HG02763 (cell line): ENCODE measurements around the gene SMIM44.
"Not testable (repeated sequence)": the region's sequence is repeated elsewhere in the genome, so short reads cannot be mapped to it uniquely, and the experiment has no call there.

ENCODE experiments used
- ATAC-seq: cut with Tn5 transposase; IDR thresholded peaks from one replicate; pipeline ENCODE4 v1.9.1; 2021; ENCODE audit warnings: mild to moderate bottlenecking, moderate library complexity; ENCODE audit not compliant: unreplicated experiment

SMIM44 gene

GRCh38 chr19:3518255-3518654, 35.0 kb upstream of the SMIM44 start:
- ATAC-seq = no peak

GRCh38 chr19:3517638-3518037, 34.4 kb upstream of the SMIM44 start:
- no peak for ATAC-seq

GRCh38 chr19:3516675-3517207, 33.5 kb upstream of the SMIM44 start:
- ATAC-seq = no peak

- ATAC-seq = no peak
These were observed 32.7 kb upstream of the SMIM44 start for GRCh38 chr19:3515891-3516422.

GRCh38 chr19:3514930-3515329, 31.7 kb upstream of the SMIM44 start:
- ATAC-seq = no peak

GRCh38 chr19:3513229-3514140, 30.2 kb upstream of the SMIM44 start:
- no peak for ATAC-seq

- no peak for ATAC-seq
These were observed 29.5 kb upstream of the SMIM44 start for GRCh38 chr19:3512562-3513228.

GRCh38 chr19:3511506-3512251, 28.4 kb upstream of the SMIM44 start:
- ATAC-seq = no peak

GRCh38 chr19:3510727-3511126, 27.5 kb upstream of the SMIM44 start:
- no peak for ATAC-seq

GRCh38 chr19:3509566-3509989, 26.3 kb upstream of the SMIM44 start:
- ATAC-seq = no peak

GRCh38 chr19:3508771-3509535, 25.7 kb upstream of the SMIM44 start:
- ATAC-seq = no peak

GRCh38 chr19:3508121-3508661, 24.9 kb upstream of the SMIM44 start:
- ATAC-seq = not testable (repeated sequence)

- ATAC-seq = no peak
These were observed 24.3 kb upstream of the SMIM44 start for GRCh38 chr19:3507371-3508120.

GRCh38 chr19:3506384-3507340, 23.4 kb upstream of the SMIM44 start:
- no peak for ATAC-seq

- peak; percentile 91 for ATAC-seq
These were observed 22.6 kb upstream of the SMIM44 start, which contains the start of gene FZR1 for GRCh38 chr19:3505598-3506383. TSS of gene FZR1 (plus strand) at chr19:3506311. CDS start at chr19:3522990, 16,679 bp downstream.

GRCh38 chr19:3504735-3505134, 21.5 kb upstream of the SMIM44 start:
- ATAC-seq = no peak

- no peak for ATAC-seq
These were observed 19.9 kb upstream of the SMIM44 start for GRCh38 chr19:3503036-3503572.
